Parathyroid adenoma (tissue), 2 donors: ENCODE data around the gene MAD1L1.

Experiments
- H2AFZ ChIP-seq: fragments of 300-600 bp; sonication (generic); one replicate; pipeline ENCODE4 v1.7.0; 2017; ENCODE audit warnings: antibody characterized with exemption, mild to moderate bottlenecking
- H3K27ac ChIP-seq: fragments of 300-600 bp; sonication (generic); one replicate; pipeline ENCODE4 v1.7.0; 2017
- H3K27me3 ChIP-seq: fragments of 300-600 bp; sonication (generic); one replicate; pipeline ENCODE4 v1.7.0; 2017; ENCODE audit warnings: low read length; ENCODE audit not compliant: control insufficient read depth, insufficient read depth
- H3K36me3 ChIP-seq: fragments of 300-600 bp; sonication (generic); one replicate; pipeline ENCODE4 v1.7.0; 2017; ENCODE audit warnings: low read length; ENCODE audit not compliant: control insufficient read depth, insufficient read depth
- H3K4me1 ChIP-seq: fragments of 300-600 bp; sonication (generic); one replicate; pipeline ENCODE4 v1.7.0; 2017; ENCODE audit warnings: control low read depth
- H3K4me2 ChIP-seq: fragments of 300-600 bp; sonication (generic); one replicate; pipeline ENCODE4 v1.7.0; 2017; ENCODE audit warnings: low read length
- H3K4me3 ChIP-seq: fragments of 300-600 bp; sonication (generic); one replicate; pipeline ENCODE4 v1.7.0; 2017; ENCODE audit warnings: low read depth, low read length
- H3K79me2 ChIP-seq: fragments of 300-600 bp; sonication (generic); one replicate; pipeline ENCODE4 v1.7.0; 2017; ENCODE audit warnings: control low read depth
- H3K9ac ChIP-seq: fragments of 300-600 bp; sonication (generic); one replicate; pipeline ENCODE4 v1.7.0; 2017; ENCODE audit warnings: mild to moderate bottlenecking
- H3K9me3 ChIP-seq: fragments of 300-600 bp; sonication (generic); one replicate; pipeline ENCODE4 v1.7.0; 2017; ENCODE audit warnings: low read length; ENCODE audit not compliant: control insufficient read depth
- CTCF ChIP-seq: fragments of 300-600 bp; sonication (generic); IDR thresholded peaks from one replicate; pipeline ENCODE4 v1.7.0; 2017; ENCODE audit warnings: antibody characterized with exemption, mild to moderate bottlenecking
- donor health status: primary hyperparathyroidism.

Gene MAD1L1

GRCh38 chr7:2143450-2143849 is 89.3 kb downstream of the MAD1L1 start:
- H3K4me3 ChIP-seq, result no peak overlapping the region
- no peak overlapping the region for H3K4me2 ChIP-seq
- H3K27me3 ChIP-seq, result no peaks in the 10 kb centered on the region
- no peak for TF ChIP-seq CTCF
- H3K4me1 ChIP-seq, result no peaks in the 10 kb centered on the region
- no peak overlapping the region for H3K27ac ChIP-seq
- H3K79me2 ChIP-seq, result peaks cover 4% of the 10 kb centered on the region
- no peak overlapping the region for H3K9ac ChIP-seq
- no peak overlapping the region for H2AFZ ChIP-seq
- no peaks in the 10 kb centered on the region for H3K36me3 ChIP-seq
- no peaks in the 10 kb centered on the region for H3K9me3 ChIP-seq

DNA sequence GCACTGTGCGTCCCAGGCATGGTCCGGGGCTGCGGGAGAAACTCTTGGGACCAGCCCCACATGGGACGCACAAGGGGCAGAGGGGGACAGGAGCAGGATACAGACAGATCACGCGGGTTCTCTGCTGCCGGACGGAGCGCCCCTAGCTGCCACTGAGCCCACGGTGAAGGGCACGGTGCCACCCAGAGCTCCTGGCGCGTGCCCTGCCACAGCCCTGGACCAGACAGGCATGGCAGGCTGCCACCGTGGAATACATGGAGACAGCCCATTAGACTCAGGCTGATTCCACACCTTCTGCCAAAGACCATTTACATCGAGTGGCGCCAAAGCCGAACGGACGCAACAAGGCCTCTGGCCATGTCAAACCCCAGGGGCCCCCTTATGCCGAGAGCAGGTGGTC is 90.4 kb downstream of the MAD1L1 start:
- no peak overlapping the region for H3K9ac ChIP-seq
- peaks cover 4% of the 10 kb centered on the region for H3K79me2 ChIP-seq
- H3K36me3 ChIP-seq, result no peaks in the 10 kb centered on the region
- no peak overlapping the region for H3K4me2 ChIP-seq
- H3K27me3 ChIP-seq, result no peaks in the 10 kb centered on the region
- no peak overlapping the region for H3K27ac ChIP-seq
- H3K9me3 ChIP-seq, result no peaks in the 10 kb centered on the region
- TF ChIP-seq CTCF, result no peak
- H3K4me1 ChIP-seq, result no peaks in the 10 kb centered on the region
- no peak overlapping the region for H3K4me3 ChIP-seq
- H2AFZ ChIP-seq, result no peak overlapping the region

DNA sequence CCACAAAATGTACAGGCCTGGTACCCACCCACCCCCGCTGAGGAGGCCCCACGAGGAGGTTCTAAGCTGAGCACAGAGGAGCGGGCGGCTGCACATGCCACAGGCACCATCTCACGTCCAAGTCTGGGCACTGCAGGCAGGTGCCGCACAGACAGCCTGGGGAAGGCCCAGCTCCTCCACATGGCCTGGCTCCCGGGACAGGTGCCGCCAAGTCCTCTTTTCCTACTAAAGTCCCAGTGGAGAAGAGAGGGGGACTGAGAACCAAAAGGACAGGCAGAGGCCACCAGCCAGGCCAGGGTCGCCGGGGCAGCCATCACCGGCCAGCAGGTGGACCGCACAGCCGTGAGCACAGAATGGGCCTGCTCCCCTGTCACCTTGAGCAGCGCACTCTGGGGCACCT is 91.1 kb downstream of the MAD1L1 start:
- Histone ChIP-seq H3K36me3 (no peaks in the 10 kb centered on the region), H3K27ac (no peak overlapping the region), H3K27me3 (no peaks in the 10 kb centered on the region), H3K79me2 (peaks cover 4% of the 10 kb centered on the region), H3K9ac (no peak overlapping the region), H2AFZ (no peak overlapping the region), H3K4me2 (no peak overlapping the region), H3K9me3 (no peaks in the 10 kb centered on the region), H3K4me3 (no peak overlapping the region), H3K4me1 (no peaks in the 10 kb centered on the region)
- TF ChIP-seq CTCF, result no peak

DNA sequence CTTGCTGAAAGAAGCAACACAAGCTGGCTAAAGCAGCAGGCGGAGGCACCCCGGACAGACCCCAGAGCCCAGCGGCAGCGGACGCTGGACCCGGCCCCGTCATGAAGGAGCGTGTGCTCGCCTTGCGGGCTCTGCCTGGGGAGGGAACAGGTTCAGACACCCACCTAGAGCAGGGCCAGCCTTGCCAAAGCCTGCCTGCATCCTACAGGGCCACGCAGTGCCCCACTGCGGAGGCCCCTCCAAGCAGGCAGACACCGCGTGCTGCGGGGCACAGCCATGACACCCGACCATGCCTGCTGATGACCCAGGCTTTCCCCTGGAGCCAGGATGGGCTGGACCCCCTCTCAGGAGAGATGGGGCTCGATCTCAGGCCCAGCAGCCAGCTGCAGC is 91.7 kb downstream of the MAD1L1 start:
- no peak for TF ChIP-seq CTCF
- no peaks in the 10 kb centered on the region for H3K36me3 ChIP-seq
- H2AFZ ChIP-seq, result no peak overlapping the region
- H3K79me2 ChIP-seq, result peaks cover 4% of the 10 kb centered on the region
- no peaks in the 10 kb centered on the region for H3K27me3 ChIP-seq
- no peak overlapping the region for H3K9ac ChIP-seq
- H3K4me3 ChIP-seq, result no peak overlapping the region
- no peaks in the 10 kb centered on the region for H3K9me3 ChIP-seq
- no peak overlapping the region for H3K4me2 ChIP-seq
- no peaks in the 10 kb centered on the region for H3K4me1 ChIP-seq
- no peak overlapping the region for H3K27ac ChIP-seq

GRCh38 chr7:2140216-2141020 is 92.3 kb downstream of the MAD1L1 start:
- no peak overlapping the region for H2AFZ ChIP-seq
- no peaks in the 10 kb centered on the region for H3K27me3 ChIP-seq
- H3K36me3 ChIP-seq, result no peaks in the 10 kb centered on the region
- no peak overlapping the region for H3K4me2 ChIP-seq
- H3K27ac ChIP-seq, result no peak overlapping the region
- H3K9ac ChIP-seq, result no peak overlapping the region
- H3K4me1 ChIP-seq, result no peaks in the 10 kb centered on the region
- no peaks in the 10 kb centered on the region for H3K9me3 ChIP-seq
- H3K4me3 ChIP-seq, result no peak overlapping the region
- peaks cover 4% of the 10 kb centered on the region for H3K79me2 ChIP-seq
- no peak for TF ChIP-seq CTCF
